NK-92 treated with Interleukin-12 subunit alpha and Interleukin-12 subunit beta, amount 100 ng/mL, for 24 hours (cell line): ENCODE measurements around the gene FITM2.
"Not testable (repeated sequence)": the region's sequence is repeated elsewhere in the genome, so short reads cannot be mapped to it uniquely, and the experiment has no call there.

Source experiments
- DNase-seq: peaks from one replicate; lab custom pipeline; 2025; lab: John Stamatoyannopoulos, UW

FITM2 gene, protein sequence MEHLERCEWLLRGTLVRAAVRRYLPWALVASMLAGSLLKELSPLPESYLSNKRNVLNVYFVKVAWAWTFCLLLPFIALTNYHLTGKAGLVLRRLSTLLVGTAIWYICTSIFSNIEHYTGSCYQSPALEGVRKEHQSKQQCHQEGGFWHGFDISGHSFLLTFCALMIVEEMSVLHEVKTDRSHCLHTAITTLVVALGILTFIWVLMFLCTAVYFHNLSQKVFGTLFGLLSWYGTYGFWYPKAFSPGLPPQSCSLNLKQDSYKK

DNA sequence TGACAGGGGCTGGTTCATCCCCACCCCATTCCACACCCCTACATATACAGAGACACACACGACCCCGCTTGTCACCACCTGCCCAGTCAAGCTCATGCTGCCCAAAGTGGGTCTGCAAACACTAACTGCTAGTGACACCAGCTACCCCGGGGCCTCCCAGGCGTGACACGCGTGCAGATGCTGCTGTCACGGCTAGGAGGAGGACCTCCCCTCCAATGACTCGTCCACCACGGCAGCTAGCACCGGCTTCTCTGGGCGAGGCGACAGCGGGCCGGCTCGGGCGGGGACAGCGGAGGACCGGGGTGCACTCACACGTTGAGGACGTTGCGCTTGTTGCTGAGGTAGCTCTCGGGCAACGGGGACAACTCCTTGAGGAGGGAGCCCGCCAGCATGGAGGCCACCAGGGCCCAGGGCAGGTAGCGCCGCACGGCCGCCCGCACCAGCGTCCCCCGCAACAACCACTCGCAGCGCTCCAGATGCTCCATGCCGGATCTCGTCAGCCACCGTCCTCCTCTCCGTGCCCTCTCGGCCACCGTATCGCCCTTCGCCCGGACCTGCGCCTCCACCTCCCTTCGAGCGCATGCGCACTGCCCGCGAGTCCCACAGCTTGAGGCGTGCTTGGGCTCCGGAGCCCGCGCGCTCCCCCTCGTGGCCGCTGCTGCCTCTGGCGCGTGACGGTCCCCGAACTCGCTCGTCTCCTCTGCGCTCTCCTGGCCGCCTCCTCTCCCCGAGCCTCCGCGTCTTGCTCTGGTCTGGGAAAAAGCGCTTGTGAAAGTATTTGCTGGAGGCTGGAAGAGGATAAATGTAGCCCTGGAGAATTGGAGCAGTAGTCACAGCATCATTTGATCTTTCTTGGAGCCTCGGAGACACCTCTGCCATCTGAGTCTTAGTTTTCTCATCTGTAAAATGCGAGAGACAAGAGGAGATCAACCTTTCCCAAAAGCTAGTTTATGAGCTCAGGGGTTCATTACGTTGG lies at the start of gene FITM2:
FITM2 (minus strand) TSS at position 539 of the 976 bp plus-strand sequence; CDS start at position 485, 54 bp downstream.
- peak; percentile 97 for DNase-seq

DNA sequence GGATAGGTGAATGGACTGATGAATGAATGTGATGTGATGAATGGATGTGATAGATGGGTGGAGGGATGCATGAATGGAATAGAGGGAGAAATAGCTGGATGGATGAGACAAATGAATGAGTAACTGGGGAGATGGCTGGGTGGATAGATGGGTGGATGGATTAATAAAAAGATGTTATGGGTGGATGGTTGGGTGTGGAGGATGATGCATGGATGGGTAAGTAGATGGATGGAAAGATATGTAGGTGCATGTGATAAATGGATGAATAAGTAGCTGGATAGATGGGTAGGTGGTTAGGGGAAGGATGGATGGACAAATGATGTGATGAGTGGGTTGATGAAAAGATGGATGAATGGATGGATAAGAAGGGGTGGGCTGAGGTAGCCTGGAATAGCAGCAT lies 49.2 kb upstream of the FITM2 start:
- DNase-seq = no peak

DNA sequence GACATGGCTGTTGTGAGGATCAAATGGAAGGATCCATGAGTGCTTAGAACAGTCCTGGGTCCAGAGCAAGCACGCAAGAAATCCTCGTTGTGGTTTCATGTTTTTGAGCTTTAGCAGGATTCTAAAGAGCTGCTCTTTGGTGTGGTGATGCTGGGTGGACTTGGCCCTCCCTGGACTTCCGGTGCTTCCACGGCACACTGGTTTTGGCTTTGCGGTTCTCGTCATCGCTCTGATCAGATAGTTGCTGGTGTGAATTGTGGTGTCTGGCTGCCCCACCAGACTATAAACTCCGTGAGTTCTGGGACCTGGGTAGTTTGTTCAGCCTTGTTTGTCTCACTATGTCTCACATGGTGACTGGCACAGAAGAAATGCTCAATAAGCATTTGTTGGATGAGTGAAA lies 47.8 kb upstream of the FITM2 start:
- no peak for DNase-seq

DNA sequence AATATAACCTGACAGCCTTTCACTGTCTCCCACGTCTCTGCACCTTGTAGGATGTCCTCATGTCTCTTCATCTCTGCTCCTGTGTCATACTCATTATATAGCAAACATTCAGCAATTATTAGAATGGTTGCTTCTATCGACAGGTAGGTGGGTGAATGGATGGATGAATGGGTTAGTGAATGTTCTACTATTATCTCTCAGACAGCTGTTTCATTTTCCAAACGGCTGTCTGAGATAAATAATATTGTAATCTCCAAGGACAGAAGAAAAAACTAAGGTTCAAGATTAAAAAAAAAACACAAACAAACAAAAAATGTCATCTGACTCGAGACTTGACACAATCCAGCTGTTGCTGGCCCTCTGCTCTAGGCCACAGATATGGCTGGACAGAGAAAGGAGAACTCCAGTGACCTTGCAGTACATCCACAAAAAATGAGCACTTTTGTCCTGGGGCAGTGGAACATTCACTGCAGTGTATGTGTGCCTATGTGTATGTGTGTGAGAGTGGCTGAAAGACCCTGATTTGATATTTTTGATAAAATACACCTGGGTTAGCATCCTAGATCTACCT lies 46.6 kb upstream of the FITM2 start:
- no peak for DNase-seq

DNA sequence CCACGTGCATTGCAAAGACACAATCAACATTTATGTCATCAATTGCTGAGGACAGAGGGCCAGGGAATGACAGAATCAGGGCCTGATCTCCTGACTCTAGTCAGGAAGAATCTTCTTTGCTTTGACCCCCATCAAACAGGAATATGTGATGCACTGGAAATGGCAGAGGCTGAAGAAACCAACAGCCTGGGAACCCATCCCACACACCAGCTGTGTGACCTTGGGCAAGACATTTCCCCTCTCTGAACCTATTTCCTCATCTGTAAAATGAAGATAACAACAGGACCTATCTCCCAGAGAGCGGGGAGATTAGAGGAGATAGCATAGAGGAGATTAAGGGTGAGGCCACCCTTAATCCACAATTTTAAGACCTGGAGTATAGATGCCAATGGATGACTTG lies 46.0 kb upstream of the FITM2 start:
- DNase-seq = no peak

DNA sequence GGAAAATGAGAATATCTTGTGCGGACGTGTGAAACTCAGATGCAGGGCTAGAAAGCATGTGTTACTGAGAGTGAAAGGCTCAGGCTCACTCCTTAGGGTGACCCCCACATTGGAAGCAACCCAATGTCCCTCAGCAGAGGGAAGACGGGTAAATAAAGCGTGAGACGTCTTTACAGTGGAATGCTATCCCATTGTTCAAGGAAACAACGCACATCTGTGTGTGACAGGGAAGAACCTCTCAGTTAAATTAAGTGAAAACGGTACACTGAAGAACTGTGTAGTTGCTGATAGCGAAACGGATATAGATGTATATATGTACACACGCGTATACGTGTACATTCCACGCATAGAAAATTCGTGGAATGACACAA lies 45.3 kb upstream of the FITM2 start:
- no peak for DNase-seq

DNA sequence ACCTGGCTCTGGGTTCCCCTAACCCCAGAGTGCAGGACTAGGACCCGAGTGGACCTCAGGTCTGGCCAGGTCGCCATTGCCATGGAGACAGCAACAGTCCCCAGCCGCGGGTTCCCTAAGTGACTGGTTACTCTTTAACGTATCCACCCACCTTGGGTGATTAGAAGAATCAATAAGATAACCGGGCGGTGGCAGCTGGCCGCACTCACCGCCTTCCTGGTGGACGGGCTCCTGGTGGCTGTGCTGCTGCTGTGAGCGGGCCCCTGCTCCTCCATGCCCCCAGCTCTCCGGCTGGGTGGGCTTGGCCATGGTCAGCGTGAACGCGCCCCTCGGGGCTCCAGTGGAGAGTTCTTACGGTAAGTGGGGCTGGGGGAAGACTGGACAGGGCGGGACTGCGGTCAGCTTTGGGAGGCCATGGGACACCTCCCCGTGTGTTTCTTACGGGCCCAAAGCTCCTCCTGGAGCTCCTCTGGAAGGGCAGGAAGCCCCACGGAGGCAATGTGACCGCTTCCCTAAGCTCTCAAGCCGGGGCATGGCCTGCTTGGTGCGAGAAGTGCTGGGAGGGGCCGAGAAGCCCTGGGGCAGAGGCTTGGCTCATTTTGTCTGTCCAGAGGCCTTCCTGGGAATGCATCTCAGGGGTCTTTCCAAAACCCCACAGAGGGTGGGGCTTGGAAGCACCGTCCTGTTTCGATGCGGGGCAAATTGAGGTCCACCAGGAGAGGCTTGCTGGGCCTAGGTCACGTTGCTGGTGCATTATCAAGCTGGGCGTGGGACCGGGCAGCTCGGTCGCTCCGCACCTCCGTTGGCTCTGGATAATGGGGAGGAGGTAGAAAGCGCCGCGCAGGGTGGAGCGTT lies 44.7 kb upstream of the FITM2 start, which contains the start of gene HNF4A:
HNF4A (plus strand) TSS at position 202 of the 855 bp plus-strand sequence; CDS start at position 308, 106 bp downstream.
- DNase-seq = no peak

DNA sequence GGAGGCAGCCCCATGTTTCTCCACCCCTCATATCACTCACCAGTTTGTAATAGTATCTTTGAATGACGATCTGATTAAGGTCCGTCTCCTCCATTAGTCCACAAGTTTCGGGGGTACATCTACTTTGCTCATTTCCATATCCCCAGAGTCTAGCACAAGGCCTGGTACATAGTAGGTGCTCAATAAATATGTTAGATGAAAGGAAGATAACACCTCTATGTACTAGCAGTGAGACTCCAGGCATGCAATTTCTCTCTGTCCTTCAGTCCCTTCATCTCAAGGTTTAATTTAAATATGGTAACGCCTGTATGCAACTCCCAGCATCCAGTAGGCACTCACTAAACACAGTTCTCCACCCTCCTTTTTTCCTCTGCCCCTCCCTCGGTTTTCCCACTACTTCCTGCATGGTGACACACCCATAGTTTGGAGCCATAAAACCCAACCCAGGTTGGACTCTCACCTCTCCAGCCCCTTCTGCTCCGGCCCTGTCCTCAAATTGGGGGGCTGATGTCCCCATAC lies 44.0 kb upstream of the FITM2 start:
- DNase-seq = no peak

DNA sequence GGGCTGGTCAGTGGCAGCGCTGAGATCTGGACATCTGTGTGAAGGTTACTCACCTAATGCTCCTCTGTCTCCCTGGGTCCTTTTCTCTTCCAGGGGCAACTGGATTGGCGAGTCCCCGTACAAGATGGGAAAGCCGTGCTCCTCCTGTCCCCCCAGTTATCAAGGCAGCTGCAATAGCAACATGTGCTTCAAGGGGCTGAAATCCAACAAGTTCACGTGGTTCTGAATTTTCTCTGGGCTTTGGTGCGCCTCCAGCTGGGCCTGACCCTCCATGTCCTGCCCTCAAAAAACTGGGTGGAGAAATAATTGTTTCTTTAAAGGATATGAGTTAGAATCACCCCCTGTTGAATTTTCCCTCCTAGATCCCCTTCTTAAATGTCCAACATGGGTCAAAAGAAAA lies 39.6 kb upstream of the FITM2 start:
- DNase-seq = no peak

DNA sequence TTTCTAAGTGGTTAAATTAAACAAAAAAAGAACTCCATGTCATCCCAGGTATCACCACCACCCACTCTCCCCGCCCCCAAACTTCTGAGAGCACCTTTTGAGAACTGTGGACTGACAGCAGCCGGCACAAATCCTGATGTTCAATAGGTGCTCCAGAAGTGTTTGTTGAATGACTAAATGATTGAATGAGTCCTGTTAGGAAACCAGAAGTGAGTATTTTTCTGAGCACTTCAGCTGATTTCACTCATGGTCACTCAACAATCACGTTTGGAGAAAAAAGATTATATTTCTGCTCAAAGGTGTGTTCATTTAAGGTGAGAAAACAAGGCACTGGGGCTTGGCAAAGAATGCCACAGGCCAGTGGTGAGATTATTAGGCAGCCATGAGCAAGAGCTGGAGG lies 38.3 kb upstream of the FITM2 start:
- no peak for DNase-seq

DNA sequence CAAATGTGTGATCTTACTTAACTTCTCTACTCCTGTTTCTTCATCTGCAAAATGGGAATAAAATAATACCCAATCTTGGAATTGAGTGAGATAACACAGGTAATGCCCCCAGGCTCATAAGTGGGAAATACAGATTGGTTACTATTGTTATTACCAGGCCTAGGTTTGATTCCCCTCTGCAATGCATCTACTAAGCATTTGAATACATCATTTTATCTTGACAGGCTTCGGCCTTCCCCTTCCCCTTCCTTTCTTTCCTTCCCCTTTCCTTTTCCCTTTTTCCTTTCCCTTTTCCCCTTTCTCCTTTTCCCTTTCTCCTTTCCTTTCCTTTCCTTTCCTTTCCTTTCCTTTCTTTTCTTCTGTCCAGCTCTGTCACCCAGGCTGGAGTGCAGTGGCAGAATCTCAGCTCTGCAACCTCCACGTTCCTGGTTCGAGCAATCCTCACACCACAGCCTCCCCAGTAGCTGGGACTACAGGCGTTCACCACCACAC lies 37.2 kb upstream of the FITM2 start:
- no peak for DNase-seq

DNA sequence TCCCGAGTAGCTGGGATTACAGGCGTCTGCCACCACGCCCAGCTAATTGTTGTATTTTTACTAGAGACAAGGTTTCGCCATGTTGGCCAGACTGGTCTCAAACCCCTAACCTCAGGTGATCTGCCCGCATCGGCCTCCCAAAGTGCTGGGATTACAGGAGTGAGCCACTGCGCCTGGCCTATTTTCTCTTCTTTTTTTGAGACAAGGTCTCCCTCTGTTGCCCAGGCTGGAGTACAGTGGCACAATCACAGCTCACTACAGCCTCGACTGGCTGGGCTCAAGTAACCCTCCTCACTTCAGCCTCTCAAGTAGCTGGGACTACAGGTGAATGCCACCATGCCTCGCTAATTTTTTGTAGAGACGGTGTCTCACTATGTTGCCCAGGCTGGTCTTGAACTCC lies 34.9 kb upstream of the FITM2 start:
- not testable (repeated sequence) for DNase-seq

DNA sequence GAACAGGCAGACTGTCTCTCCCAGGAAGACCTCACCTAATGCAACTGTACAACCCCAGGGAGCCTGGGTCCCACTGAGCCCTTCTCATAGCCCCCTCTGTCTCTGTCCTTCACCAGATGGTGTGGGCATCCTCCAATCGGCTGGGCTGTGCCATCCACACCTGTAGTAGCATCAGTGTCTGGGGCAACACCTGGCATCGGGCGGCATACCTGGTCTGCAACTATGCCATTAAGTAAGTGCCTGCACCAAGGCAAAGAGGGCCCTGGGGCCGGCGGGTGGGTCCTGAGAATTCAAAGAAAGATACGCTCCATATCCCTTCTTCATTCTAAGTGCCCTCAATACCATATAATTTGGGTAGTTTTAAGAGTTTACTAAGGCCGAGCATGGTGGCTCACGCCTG lies 34.1 kb upstream of the FITM2 start:
- no peak for DNase-seq

DNA sequence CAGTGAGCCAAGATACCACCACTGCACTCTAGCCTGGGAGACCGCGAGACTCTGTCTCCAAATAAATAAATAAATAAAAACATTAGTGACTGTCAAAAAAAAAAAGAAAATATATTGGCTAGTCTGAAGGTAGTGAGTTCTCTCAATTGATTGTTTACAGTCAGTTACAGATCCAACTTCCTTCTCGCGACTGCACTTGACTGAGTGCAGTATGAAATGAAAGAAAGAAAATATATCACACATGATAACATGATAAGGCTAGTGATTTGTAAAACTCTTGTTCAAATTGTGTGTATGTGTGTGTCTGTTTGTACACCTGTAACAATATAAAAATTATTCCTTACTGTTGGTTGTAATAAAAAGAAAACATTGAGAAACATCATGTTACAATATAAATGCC lies 33.7 kb upstream of the FITM2 start:
- no peak for DNase-seq

DNA sequence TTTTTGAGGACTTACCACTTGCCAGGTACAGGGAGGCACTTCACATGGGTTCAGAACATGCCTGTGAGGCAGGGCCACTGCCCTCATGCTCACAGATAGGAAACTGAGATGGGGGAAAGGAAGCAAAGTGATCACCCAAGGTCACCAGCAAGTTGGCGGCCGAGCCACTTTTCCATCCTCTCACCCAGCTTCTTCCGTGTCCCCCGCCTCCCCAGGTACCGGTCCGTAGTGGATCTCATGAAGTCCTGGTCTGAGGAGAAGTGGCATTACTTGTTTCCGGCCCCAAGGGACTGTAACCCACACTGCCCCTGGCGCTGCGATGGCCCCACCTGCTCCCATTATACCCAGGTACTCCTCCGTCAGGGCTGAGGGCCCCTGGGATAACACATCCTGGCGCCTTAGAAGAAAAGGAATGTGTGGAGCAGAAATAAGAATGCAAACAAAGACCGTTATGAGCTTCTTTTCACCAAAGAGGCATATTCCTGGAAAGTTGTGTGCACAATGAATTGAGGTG lies 32.2 kb upstream of the FITM2 start:
- DNase-seq = no peak

DNA sequence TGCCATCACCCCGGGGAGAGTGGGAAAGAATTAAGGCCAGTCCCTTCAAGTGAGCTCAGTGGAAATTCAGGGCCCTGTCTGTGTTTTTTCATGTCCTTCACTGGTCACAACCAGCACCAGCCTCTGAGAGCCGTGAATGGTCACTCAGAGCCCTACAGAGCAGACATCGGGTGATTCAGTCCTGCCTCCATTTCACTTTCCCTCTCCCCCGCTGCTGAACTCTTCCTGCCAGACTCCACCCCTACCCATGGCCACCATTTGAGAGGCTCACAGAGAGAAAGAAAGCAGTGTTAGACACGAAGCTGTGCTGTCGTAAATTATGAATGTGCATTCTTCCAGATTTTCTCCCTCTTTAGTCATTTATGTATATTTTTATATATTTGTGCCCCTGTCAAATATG lies 31.2 kb upstream of the FITM2 start:
- no peak for DNase-seq

DNA sequence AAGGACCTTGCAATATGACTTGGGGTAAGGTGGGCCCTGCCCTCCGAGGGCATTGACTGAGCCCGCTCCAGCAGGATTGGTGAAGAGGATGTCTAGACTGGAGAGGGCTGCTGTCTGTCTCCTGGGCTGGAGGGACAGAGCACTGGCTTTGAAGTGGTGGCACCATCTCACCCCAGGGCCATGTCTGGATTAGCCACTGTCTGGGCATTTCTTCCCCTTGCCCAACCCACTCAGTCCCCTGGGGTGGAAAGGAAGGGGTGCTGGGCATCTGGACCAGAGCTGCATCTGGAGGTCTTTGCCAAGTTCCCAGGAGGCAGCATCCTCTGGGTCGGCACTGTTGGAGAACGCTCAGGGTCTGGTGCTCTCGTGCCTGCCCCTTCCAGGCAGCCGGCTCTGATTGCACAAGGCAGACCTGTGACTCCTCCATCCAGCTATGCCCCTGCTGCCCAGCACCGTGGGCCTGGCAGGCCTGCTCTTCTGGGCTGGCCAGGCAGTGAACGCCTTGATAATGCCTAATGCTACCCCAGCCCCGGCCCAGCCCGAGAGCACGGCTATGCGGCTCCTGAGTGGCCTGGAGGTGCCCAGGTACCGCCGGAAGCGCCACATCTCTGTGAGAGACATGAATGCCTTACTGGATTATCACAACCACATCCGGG lies 25.9 kb upstream of the FITM2 start, which contains the start of gene R3HDML:
R3HDML (plus strand) TSS at position 319 of the 656 bp plus-strand sequence; CDS start at position 434, 115 bp downstream.
- no peak for DNase-seq

DNA sequence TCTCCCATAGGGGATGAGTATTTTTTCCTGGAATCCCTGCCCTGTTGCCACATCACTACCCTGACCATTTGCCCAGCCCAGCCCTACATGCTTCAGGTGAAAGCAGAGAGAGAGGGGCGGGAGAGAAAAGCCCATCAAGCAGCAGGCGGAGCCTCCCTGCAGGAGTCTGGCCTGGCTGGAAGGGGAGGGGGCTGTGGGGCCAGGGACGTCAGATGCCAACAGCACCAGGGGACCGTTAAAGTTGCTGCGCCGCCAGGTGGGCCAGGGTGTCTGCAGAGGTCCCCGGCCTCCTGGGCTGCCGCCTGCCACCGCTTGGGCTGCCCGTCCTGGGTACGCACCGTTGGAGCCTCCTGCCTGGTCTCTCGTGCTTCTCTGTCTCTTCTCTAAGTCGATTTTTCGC lies 25.1 kb upstream of the FITM2 start:
- DNase-seq = no peak

DNA sequence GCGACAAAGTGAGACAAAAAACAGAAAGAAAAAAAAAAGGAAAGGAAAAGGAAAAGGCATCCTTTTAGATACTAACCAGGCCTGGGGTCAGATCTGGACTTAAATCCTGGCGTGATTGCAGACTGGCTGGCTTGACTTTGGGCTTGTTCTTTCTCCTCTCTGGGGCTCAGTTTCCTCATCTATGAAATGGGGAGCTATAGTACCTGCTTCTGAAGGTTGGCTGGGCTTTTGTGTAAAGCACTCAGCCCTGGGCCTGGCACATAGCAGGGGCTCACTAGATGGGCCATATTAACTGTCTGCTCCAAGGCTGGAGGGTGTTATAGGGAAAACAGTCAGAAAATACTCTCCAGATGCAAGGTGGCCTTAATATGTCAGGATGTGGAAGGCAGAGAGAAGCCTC lies 24.7 kb upstream of the FITM2 start:
- DNase-seq = no peak

DNA sequence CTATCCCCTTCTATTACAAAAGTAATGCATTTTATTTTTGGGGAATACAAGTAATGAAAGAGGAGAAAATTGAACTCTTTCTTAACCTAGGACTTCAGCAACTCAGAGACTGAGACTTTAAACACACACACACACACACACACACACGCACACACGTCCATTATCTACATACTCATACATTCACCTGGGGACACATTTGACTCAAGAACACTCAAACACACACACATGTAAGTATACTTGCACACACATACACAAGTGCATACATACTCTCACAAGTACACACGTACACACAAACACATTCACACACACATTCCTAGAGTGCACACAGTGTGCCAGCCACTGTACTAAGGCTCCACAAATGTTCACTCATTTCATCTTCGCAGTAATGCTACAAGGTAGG lies 23.7 kb upstream of the FITM2 start:
- DNase-seq = no peak

DNA sequence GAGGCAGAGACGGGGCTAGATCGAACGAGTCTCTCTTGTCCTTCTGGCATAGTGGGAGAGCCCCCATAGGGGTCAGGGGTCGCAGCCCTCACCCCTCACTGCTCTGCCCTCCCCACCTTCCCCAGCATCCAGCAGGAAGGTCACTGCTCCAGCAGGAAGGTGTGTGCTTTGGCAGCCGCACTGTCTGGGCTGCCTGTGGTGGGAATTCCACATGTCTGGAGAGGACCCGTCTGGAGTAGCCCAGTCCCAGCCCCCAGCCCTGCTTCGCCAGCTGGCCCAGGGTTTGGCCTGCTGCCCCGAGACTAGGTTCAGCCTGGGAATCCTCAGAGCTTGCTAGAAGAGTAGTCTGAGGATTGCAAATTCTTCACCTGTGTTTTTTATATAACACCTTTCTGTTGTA lies 23.3 kb upstream of the FITM2 start:
- no peak for DNase-seq
